ENCODE measurements around the gene PHLDB1.
A peak's percentile ranks its signal among the peaks of the same experiment; 100 is the strongest.
"Not testable (repeated sequence)": the region's sequence is repeated elsewhere in the genome, so short reads cannot be mapped to it uniquely, and the experiment has no call there.

Gene PHLDB1

GRCh38 chr11:118606157-118606843, 1.1 kb upstream of the PHLDB1 start:
- no peak for DNase-seq (ENCODE audit: low read depth)

DNA sequence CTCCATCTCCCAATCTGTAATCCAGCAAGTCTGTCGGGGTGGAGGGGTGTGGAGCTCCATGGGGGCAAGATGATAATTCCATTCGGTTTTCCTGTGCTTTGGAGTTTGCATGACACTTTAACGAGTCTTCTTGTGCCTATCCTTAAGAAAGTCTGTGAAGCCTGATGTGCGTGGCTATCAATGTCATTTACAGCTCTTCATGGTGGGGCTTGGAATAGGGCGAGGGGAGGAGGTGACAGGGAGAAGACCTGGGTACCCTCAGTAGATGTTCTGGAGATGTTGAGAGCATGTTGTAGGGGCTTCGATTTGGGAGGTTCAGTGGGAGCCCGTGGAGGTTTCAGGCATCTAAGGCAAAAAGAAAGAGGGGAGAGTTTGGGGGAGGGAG, 579 bp upstream of the PHLDB1 start:
- DNase-seq (ENCODE audit: low read depth), result no peak

DNA sequence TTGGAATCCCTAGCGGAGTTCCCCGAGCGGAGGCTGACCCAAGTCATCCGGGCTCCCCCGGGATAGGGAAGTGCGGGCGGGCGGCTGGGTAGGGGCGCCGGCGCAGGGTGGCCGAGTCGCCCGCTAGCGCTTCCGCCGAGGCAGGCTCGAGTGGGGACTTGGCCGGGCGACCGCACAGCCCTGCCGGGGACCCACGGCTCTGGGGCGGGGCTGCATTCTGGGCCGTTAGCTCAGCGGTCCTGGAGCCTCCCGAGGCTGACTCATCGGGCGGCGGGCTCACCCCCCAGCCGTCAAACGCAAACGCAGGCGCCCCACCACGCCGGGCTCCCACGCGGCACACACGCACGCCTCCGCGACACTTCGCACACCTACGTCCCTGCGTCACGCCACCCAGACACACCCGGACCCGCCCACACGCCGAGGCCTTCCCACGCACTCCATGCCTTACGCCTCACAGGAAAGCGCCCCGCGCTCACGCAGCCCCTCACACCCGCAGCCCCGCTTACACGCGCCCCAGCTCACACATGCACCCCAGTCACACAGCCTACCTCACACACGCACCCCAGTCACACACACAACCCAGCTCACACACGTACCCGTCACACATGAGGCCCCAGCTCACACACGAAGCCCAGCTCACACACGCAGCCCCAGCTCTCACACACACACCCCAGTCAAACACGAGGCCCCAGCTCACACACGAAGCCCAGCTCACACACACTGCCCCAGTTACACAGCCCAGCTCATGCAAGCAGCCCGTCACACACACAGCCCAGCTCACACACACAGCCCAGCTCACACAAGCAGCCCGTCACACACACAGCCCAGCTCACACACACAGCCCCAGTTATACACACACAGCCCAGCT, 1.2 kb downstream of the PHLDB1 start:
- peak; percentile 49 for DNase-seq (ENCODE audit: low read depth)

DNA sequence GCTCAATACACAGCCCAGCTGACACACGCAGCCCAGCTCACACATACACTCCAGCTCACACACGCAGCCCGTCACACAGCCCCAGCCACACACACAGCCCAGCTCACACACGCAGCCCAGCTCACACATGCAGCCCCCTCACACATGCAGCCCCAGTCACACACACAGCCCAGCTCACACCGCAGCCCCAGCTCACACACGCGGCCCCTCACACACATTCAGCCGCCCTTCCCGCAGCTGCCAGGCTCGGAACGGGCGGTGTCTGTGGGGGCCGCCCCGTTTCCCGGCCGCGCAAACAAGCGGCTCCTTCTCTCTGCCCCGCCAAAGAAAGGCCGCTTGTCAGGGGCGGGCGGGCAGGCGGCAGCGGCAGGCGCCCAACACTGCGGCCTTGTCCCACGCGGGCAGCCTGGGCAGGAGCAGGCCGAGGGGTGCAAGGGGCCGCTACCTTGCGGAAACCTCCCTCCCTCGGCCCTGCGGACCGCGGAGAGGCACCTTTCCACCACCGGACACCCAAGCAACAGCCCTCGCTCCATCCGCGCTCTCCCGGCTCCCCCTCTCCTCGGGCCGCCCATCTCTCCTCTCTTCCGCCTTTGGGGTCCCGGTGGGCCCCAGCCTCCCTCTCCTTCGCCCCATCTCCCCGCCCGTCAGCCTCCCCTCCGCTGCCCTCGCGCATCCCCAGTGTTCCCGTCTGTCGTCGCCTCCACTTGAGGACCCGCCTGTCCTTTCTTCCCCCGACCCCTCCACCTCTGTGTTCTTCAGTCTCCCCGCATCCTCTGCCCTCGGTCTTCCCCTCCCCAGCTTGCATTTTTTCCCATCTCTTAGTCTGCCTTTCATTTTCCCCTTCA, 2.2 kb downstream of the PHLDB1 start:
- DNase-seq (ENCODE audit: low read depth), result no peak

- DNase-seq (ENCODE audit: low read depth), result no peak
Observed at GRCh38 chr11:118610225-118610772, 2.9 kb downstream of the PHLDB1 start.

DNA sequence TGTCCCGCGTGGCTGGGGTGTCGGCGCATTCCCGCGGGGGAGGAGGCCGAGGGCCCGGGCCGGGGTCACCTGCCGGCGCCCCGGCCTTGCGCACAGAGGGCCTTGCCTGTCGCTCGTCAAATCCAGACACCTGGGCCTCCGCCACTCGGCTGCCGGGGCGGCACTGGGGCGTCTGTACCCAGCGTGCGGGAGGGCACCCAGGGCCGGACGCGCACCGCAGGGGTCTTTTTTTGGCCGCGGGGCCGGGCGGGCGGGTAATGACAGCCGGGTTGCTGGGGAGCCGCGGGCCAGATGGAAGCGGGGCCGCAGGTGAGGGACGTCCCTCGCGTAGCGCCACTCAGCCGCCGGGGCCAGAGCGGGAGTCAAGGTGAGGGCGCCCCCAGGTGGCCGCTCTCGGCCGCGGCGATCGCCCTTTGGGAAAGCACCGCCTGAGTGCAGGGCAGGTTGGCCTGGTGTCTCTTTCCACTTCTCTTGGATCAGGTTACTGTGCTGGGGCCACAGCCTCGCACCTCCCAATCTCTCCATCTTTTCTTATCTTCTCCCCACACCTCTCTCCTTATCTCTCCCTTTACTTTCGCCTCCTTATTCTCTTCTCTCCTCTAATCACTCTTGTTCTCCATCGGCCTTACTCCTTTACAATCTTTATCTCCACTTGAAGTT, 3.5 kb downstream of the PHLDB1 start:
- DNase-seq (ENCODE audit: low read depth), result peak; percentile 76

GRCh38 chr11:118611433-118611795, 4.0 kb downstream of the PHLDB1 start:
- not testable (repeated sequence) for DNase-seq (ENCODE audit: low read depth)

GRCh38 chr11:118612378-118612777, 5.0 kb downstream of the PHLDB1 start:
- DNase-seq (ENCODE audit: low read depth), result no peak

- no peak for DNase-seq (ENCODE audit: low read depth)
Observed at GRCh38 chr11:118614511-118614910, 7.1 kb downstream of the PHLDB1 start.

DNA sequence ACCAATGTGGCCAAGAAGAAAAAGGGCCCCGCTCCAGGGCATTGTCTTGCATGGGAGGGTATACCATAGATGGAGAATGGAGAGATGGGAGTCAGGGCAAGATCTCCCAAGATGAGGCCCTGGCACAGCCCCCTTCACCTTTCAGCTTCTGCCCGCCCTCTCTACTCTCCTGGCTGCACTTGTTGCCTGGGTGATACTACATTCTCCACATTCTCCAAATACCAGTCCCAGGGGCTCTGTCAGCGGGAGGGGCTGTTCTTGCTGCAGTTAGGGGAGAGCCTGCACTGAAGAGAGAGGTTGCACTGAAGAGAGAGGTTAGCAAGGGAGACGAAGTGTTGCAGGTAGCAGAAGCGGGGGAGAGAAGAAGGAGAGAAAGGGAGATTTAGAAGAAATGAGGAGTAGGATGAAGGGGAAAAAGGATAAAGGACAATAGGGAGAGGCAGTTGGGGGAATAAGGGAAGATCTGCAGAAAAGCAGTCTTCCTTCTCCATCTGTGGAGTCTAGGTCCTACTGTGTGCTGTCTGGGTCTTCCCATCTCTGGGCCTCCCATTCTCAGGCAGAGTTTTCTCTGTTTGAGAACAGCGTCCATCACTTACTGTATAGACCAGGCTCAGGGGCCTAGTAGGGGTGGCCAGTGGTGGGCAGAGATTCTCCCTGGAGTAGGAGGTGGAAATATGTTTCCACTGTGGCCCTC, 8.0 kb downstream of the PHLDB1 start:
- no peak for DNase-seq (ENCODE audit: low read depth)

DNA sequence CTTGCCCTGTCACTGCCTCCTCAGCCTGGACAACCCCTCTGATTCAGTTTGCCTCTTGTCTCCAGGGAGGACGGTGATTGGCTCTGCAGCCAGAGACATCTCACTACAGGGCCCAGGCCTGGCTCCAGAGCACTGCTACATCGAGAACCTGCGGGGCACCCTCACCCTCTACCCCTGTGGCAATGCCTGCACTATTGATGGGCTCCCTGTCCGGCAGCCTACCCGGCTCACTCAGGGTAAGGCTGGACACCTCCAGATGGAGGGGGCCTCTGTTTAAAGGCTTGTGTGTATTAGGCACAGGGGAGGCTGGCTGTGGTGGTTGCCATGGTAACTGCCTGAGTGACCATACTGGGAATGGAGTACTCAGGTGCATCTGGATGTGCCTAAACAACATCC, 8.6 kb downstream of the PHLDB1 start:
- no peak for DNase-seq (ENCODE audit: low read depth)

DNA sequence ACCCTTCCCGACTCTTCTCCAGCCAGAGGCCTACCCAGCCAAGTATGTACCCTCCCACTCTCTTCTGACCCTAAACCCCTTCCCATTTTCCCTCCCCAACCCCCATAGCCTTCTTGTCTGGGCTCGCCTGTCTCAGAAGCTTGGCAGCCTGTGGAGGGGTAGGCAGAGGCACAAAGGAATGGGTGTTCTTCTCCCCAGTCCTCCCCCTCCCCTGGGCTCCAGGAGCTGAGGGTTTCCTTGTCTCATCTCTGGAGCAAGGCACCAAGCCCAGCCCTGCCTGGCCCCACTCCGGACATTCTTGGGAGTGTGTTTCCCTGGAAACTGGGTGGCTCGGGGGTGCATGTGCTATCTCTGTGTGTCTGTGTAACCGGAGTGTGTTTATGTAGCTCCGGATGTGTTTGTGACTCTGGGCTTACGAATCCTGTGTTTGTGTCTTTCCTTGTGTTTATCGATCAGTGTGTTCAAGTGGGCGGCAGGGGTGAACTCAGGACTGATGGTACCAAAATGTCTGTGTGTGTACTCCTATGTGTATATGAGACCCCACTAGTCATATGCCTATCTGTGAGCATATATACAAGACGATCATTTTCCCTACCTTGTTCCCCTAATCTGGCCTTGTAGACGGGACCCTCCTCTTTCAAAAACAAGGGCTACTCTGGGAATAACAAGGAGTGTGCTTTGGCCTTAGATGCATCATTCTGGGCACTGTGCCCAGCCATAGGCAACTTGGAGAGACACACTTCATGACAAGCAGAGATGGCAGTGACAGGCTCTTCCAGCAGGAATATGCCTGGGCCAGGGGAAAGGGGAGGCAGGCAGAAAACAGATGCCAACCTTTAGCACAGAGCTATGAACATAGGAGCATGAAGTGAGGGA, 10.9 kb downstream of the PHLDB1 start:
- no peak for DNase-seq (ENCODE audit: low read depth)

DNA sequence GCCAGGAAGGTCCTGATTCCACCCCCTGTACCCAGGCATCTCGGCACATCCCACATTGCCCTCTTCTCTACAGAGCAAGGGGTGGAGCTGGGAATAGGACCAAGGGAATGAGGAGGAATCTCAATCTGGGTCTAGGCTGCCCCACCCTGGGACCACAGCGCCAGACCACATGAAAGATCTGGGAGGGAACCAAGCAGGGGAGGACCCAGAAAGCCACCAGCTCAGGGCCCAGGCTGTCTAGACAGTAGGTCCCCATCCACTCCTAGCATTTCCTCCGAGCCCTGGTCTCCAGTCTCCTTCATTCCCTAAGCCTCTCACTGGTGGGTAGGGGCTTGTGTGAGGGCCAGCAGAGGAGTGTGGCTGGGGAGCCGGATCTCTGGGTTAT, 11.6 kb downstream of the PHLDB1 start:
- DNase-seq (ENCODE audit: low read depth), result no peak

- DNase-seq (ENCODE audit: low read depth), result no peak
Observed at GRCh38 chr11:118619444-118620197, 12.2 kb downstream of the PHLDB1 start.

DNA sequence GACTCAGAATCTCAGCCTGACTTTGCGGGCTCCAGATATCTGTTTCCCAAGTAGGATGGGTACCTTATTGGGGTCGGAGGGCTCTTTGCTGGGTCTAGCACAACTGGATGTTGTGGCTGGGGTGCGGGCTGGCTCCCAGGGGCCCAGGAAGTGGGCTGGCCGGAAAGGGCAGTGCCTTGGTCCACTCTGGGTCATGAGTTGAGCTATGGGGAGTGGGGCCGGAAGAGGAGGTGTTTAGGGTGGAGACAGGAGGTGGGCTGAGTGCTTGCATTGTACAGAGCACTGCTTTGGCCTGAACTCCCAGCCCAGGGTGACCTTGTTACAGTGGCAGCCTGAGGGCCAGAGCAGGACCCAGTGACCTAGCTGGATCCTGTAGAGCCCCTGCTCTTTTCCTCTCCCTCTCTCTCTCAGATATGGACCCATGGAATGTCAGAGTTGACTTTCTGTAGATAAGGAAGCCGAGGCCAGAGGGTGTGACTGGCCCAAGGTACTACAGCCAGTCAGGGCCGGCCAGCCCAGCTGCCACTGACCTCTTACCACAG, 13.2 kb downstream of the PHLDB1 start:
- no peak for DNase-seq (ENCODE audit: low read depth)

DNA sequence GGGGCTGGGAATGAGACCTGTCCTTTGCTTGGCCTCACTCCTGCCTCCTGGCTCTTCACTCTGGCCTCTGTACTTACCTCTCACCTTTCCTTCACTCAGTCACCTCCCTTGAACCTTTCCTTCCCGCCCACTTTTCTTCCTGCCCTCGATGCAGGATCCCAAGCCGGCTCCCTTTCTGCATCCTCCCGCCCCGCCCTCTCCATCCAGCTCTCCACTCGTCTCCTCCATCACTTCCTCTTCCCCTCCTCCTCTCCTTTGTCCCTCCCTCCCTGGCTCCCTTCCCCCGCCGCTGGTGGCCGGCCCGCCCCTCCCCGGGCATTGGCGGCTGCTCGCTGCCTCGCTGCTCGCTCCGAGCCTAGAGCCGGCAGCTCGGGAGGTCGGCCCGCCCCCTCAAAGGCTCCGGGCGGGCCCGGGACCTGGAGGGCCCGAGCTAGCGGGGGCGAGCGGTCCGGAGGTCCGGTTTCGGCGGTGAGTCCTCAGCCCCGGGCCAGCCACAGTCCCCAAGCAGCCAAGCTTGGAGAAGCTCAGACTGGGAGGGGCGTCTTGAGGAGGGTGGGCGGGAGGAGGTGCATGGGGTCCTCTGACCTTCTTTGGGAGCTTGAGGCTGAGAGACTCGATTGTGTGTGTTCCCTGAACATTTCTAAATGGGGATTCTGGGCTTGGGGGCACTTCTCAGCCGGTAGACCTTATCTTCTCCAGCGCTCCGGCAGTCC, 13.8 kb downstream of the PHLDB1 start:
- peak; percentile 9 for DNase-seq (ENCODE audit: low read depth)

DNA sequence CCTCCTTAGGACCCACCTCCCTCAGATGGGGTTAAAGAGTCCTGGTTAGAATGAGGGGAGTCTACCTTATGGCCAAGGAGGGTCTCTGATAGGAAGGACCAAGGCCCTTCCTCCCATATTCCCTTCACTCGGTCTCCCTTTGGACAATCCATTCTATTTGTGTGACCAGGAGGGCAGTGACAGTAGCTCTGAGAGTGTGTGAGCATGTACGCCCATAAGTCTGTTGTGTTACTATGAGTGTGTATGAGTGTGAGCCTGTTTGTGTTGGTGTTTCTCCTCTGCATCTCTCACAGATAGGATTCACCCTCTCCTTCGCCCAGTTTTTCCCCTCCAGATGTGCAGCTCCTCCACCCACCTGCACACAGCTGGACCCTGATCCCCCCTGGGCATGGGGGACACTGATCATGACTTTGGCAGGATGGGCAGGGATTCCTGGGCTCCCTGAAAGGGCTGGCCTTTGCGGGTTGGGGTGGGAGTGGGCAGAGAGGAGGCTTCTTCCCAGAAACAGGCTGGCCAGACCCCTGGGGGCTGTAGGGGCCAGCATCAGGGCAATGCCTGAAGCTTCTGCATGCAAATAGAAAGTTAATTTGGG, 14.5 kb downstream of the PHLDB1 start:
- no peak for DNase-seq (ENCODE audit: low read depth)

Data from activated T-cell treated with anti-CD3 and anti-CD28 coated beads for 24 hours (primary cell).